Breast epithelium (tissue), 3 donors: ENCODE measurements around the gene ETV2.

Source experiments
- CTCF ChIP-seq, 3 donors: fragments of 450-650 bp; IDR thresholded peaks; one replicate each; pipeline ENCODE4 v1.5.1; 2016 to 2017; ENCODE audit warnings: antibody characterized with exemption in 3 of 3, mild to moderate bottlenecking in 3 of 3, moderate library complexity in 3 of 3
- POLR2AphosphoS5 ChIP-seq, 3 donors: sonication (generic); formaldehyde crosslinking; IDR thresholded peaks; one replicate each; pipeline ENCODE4 v1.6.1; 2017; ENCODE audit warnings: antibody characterized with exemption in 3 of 3

GRCh38 chr19:35665157-35665556 is 23.6 kb downstream of the ETV2 start:
- TF ChIP-seq CTCF (IDR thresholded peaks at IDR 0.05): no peak
- no peak for TF ChIP-seq POLR2AphosphoS5 (IDR thresholded peaks at IDR 0.05)
